ENCODE measurements around the gene SIRT6.
A peak's percentile ranks its signal among the peaks of the same experiment; 100 is the strongest.

Gene SIRT6

DNA sequence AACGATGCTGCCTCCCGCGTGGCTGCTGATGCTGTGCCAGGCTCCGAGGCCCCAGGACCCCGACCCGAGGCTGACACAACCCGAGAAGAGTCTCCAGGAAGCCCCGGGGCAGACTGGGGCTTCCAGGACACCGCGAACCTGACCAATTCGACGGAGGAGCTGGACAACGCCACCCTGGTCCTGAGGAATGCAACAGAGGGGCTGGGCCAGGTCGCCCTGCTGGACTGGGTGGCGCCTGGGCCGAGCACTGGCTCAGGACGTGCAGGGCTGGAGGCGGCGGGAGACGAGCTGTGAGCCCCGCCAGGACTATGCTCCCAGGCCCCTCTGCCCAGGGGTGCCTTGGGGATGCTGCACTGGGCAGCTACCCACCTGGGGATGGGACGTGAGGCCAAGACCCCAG, 10.7 kb downstream of the SIRT6 start:
- TF ChIP-seq CEBPB (IDR thresholded peaks at IDR 0.05) (no peak), CREB1 (IDR thresholded peaks at IDR 0.05; ENCODE audit: low read depth) (no peak), TAF1 (IDR thresholded peaks at IDR 0.05; ENCODE audit: low read depth) (no peak), FOXM1 (IDR thresholded peaks at IDR 0.05; ENCODE audit: borderline replicate concordance, low read depth) (no peak), EP300 (IDR thresholded peaks at IDR 0.05; ENCODE audit: borderline replicate concordance) (no peak), TEAD4 (IDR thresholded peaks at IDR 0.05) (no peak)
- TF ChIP-seq, protein P1, sequence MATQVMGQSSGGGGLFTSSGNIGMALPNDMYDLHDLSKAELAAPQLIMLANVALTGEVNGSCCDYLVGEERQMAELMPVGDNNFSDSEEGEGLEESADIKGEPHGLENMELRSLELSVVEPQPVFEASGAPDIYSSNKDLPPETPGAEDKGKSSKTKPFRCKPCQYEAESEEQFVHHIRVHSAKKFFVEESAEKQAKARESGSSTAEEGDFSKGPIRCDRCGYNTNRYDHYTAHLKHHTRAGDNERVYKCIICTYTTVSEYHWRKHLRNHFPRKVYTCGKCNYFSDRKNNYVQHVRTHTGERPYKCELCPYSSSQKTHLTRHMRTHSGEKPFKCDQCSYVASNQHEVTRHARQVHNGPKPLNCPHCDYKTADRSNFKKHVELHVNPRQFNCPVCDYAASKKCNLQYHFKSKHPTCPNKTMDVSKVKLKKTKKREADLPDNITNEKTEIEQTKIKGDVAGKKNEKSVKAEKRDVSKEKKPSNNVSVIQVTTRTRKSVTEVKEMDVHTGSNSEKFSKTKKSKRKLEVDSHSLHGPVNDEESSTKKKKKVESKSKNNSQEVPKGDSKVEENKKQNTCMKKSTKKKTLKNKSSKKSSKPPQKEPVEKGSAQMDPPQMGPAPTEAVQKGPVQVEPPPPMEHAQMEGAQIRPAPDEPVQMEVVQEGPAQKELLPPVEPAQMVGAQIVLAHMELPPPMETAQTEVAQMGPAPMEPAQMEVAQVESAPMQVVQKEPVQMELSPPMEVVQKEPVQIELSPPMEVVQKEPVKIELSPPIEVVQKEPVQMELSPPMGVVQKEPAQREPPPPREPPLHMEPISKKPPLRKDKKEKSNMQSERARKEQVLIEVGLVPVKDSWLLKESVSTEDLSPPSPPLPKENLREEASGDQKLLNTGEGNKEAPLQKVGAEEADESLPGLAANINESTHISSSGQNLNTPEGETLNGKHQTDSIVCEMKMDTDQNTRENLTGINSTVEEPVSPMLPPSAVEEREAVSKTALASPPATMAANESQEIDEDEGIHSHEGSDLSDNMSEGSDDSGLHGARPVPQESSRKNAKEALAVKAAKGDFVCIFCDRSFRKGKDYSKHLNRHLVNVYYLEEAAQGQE (IDR thresholded peaks at IDR 0.05; ENCODE audit: low read depth): peak; percentile 59
- TF ChIP-seq, protein P2, sequence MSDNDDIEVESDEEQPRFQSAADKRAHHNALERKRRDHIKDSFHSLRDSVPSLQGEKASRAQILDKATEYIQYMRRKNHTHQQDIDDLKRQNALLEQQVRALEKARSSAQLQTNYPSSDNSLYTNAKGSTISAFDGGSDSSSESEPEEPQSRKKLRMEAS (IDR thresholded peaks at IDR 0.05): no peak

DNA sequence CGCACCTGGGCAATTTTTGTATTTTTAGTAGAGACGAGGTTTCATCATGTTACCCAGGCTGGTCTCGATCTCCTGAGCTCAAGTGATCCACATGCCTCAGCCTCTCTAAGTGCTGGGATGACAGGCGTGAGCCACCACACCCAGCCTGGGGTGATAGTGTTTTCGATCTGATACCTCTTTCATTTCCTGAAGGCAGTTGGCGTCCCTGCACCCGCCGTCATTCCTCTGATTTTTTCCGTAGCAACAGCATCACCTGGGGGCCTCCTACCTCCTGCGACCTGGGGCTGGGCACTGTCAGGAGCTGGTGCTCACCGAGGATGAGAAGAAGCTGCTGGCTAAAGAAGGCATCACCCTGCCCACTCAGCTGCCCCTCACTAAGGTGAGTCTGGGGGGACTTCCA, 18.1 kb downstream of the SIRT6 start:
- TF ChIP-seq, protein P1 (IDR thresholded peaks at IDR 0.05; ENCODE audit: low read depth): no peak
- no peak for TF ChIP-seq RAD21 (IDR thresholded peaks at IDR 0.05; ENCODE audit: low read depth)
- no peak for TF ChIP-seq NFIC (IDR thresholded peaks at IDR 0.05)
- no peak for TF ChIP-seq TEAD4 (IDR thresholded peaks at IDR 0.05)

DNA sequence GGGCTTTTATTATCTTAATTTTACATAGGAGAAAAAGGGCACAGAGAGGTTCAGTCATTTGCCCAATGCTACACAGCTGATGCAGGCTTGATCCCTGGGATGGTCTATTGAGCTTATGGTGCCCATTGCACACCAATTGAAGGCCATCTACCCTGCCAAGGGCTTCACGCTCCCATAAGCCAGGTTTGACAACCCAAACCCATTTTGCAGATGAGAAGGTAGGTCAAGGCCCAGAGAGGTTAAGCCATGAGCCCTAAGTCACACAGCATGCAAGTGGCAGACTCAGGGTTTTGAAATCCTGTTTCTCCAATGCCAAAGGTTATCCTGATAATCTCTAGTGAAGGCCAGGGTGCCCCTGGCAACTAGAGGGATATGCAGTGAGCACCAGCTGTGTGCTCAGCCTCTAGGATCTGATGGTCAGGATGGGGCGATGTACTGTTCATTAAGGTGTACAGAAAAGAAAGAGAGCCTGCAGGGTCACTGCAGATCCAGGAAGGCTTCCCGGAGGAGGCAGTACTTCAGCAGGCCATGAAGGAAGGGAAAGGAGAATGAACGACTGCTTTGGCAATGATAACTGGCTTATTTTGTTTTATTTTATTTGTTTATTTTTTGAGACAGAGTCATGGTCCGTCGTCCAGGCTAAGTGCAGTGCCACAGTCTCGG, 20.8 kb downstream of the SIRT6 start:
- TF ChIP-seq TAF1 (IDR thresholded peaks at IDR 0.05; ENCODE audit: low read depth) (no peak), CREB1 (IDR thresholded peaks at IDR 0.05; ENCODE audit: low read depth) (no peak), NFIC (IDR thresholded peaks at IDR 0.05) (no peak), EP300 (IDR thresholded peaks at IDR 0.05; ENCODE audit: borderline replicate concordance) (no peak), ZBTB7A (IDR thresholded peaks at IDR 0.05; ENCODE audit: low read depth) (no peak), YY1 (IDR thresholded peaks at IDR 0.05; ENCODE audit: low read depth) (no peak), TCF12 (IDR thresholded peaks at IDR 0.05; ENCODE audit: low read depth) (no peak), FOXM1 (IDR thresholded peaks at IDR 0.05; ENCODE audit: borderline replicate concordance, low read depth) (no peak), RAD21 (IDR thresholded peaks at IDR 0.05; ENCODE audit: low read depth) (no peak), EGR1 (IDR thresholded peaks at IDR 0.05) (no peak), TEAD4 (IDR thresholded peaks at IDR 0.05) (no peak), CEBPB (IDR thresholded peaks at IDR 0.05) (no peak)
- TF ChIP-seq, protein P1 (IDR thresholded peaks at IDR 0.05; ENCODE audit: low read depth): no peak
- TF ChIP-seq, protein P3, sequence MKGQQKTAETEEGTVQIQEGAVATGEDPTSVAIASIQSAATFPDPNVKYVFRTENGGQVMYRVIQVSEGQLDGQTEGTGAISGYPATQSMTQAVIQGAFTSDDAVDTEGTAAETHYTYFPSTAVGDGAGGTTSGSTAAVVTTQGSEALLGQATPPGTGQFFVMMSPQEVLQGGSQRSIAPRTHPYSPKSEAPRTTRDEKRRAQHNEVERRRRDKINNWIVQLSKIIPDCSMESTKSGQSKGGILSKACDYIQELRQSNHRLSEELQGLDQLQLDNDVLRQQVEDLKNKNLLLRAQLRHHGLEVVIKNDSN (IDR thresholded peaks at IDR 0.05): no peak
- TF ChIP-seq, protein P2 (IDR thresholded peaks at IDR 0.05): no peak

DNA sequence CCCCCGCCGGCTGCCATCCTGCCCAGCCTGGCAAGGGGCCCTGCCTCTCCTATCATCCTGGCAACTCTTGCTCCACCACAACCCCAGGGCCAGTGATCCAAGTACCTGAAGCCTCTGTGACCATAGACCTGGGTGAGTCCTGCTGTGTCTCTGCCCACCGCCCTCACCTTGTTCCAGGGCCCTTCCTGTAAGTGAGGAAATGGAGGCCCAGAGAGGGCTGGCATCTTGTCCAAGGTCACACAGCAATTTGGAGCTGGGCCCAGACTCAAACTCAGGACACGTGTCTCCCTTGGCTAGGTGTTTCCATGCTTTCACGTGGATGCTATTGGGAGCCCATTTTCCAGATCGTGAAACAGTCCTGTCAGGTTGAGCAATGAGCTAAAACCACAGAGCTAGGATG, 25.2 kb downstream of the SIRT6 start:
- no peak for TF ChIP-seq YY1 (IDR thresholded peaks at IDR 0.05; ENCODE audit: low read depth)
- no peak for TF ChIP-seq FOXM1 (IDR thresholded peaks at IDR 0.05; ENCODE audit: borderline replicate concordance, low read depth)
- TF ChIP-seq EGR1 (IDR thresholded peaks at IDR 0.05): no peak
- TF ChIP-seq, protein P1 (IDR thresholded peaks at IDR 0.05; ENCODE audit: low read depth): no peak
- TF ChIP-seq, protein P3 (IDR thresholded peaks at IDR 0.05): no peak
- TF ChIP-seq TAF1 (IDR thresholded peaks at IDR 0.05; ENCODE audit: low read depth): no peak
- no peak for TF ChIP-seq NFIC (IDR thresholded peaks at IDR 0.05)
- TF ChIP-seq ZBTB7A (IDR thresholded peaks at IDR 0.05; ENCODE audit: low read depth): no peak
- TF ChIP-seq, protein P2 (IDR thresholded peaks at IDR 0.05): no peak

All from Ishikawa (cell line).